Endometrial microvascular endothelial cells (primary cell): Measurements from ENCODE around the gene GRK6. TPM values are rescaled to one million over a fixed set of nuclear protein-coding genes. Genes with fewer than 3 reads are reported as not detected.

Experiments used
- in situ Hi-C: cut with HindIII; loops from 2 replicates; pipeline ENCODE4 v1.10.0; 2017; ENCODE audit warnings: low sequenced_read_pairs, low pct_unique_long_range_greater_than_20kb; ENCODE audit errors: inconsistent ontology term
- total RNA-seq: library from RNA; depleted of rRNA; stranded (reverse); fragments of >200 nt; gene quantifications from one replicate; pipeline ENCODE4 v1.2.3, GENCODE V29; 2015; ENCODE audit errors: inconsistent ontology term

Gene GRK6
- total RNA-seq, 1 donor from 2014 or later, result 50.9 TPM

DNA sequence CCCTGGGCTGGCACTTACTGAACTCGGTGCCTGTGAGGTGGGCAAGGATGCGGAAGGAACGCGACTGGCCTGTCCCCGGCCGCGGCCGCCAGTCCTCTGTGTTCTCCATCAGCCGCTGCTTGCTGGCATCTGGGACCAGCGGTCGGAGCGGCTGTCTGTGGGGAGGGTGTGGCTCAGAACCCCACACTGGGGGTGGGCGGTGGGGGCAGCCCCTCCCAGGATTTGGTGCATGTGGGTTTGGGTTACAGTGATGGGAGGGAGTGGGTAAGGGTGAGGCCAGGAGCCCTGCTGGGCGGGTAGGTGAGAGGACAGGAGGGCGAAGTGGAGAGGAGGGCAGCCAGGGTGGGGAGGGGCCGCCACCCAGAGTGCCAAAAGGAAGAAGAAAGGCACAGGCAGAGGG lies 64.5 kb downstream of the GRK6 start:
- in situ Hi-C loops, result no loop called here

DNA sequence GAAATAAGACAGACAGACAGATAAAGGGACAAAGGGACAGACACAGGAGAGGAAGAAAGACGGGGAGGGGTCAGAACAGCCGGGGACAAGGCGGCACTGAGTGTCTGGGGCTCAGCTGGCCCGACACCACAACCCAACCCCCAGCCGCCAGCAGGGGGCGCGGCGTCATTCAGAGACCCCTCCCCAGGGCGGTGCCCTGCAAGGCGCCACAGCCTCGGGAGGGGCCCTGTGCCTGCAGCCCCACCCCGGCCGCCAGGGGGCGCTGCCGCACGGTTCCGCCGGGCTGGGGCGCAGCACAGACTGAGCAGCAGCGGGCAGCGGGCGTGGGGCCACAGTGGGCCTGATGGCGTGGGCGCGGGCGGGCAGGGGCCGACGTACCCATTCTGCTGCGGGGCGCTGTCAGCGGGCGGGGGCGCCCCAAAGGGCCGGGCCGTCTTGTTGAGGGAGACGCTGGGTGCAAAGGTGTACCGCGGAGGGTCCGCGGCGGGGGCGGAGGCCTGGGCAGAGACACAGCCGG lies 65.0 kb downstream of the GRK6 start:
- in situ Hi-C loops, result no loop called here

DNA sequence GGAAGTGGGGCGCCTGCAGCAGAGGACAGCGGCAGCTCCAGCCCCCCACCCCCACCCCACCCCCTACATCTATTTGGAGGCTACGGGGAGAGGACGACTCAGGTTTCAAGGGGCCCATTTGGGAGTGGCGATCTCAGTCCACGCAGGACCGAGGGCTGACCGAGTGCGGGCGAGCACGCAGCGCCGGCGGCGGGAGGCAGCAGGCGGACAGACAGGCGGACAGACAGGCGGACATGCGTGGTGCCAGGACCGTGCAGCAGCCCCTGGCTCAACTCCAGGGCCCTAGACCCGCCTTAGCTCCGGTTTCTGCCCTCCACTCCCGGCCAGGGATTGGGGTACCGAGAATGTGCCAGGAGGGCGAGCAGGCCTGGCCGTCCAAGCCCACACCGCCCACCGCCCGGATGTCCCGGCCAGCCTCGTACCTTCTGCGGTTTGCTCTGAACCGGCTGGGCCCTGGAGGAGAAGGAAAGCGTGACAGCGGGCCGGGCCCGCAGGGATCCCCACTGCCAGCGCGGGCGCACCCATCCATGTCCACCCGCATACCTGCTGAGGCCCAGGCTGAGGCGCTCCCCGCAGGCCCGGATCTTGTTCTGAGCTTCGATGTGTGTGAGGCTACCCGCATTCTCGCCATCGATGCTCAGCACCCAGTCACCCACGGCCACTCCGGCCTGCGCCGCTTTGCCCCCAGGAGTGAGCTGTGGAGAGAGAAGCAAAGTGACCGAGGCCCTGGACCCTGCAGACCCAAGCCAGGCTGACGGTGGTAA lies 65.7 kb downstream of the GRK6 start:
- in situ Hi-C loops, result no loop called here

Other genes starting within 250 kb of the GRK6 start
- 20.3 TPM for gene RAB24, start 123.0 kb upstream of the GRK6 start, total RNA-seq
- 226 TPM for gene PRELID1, start 122.9 kb upstream of the GRK6 start, total RNA-seq
- 48.7 TPM for gene MXD3, start 114.8 kb upstream of the GRK6 start, total RNA-seq
- 318 TPM for gene LMAN2, start 75.0 kb upstream of the GRK6 start, total RNA-seq
- gene RGS14, start 68.8 kb upstream of the GRK6 start, total RNA-seq, result 7.2 TPM
- not detected for gene SLC34A1, start 42.2 kb upstream of the GRK6 start, total RNA-seq
- gene PFN3, start 26.0 kb upstream of the GRK6 start, total RNA-seq, result not detected
- gene F12, start 17.1 kb upstream of the GRK6 start, total RNA-seq, result 0.28 TPM
- gene PRR7, start 20.1 kb downstream of the GRK6 start, total RNA-seq, result 11.2 TPM
- gene DBN1, start 47.0 kb downstream of the GRK6 start, total RNA-seq, result 286 TPM
- 224 TPM for gene PDLIM7, start 70.9 kb downstream of the GRK6 start, total RNA-seq
- gene DOK3, start 83.2 kb downstream of the GRK6 start, total RNA-seq, result 3.0 TPM
- gene DDX41, start 90.3 kb downstream of the GRK6 start, total RNA-seq, result 163 TPM
- gene FAM193B, start 127.9 kb downstream of the GRK6 start, total RNA-seq, result 32.3 TPM
- gene TMED9, start 165.5 kb downstream of the GRK6 start, total RNA-seq, result 170 TPM
- gene B4GALT7, start 173.5 kb downstream of the GRK6 start, total RNA-seq, result 44.8 TPM